RPMI7951 (cell line): Measurements from ENCODE around the gene TTC23L. TPM values are rescaled to one million over a fixed set of nuclear protein-coding genes. Genes with fewer than 3 reads are reported as not detected.
"Not testable (repeated sequence)": the region's sequence is repeated elsewhere in the genome, so short reads cannot be mapped to it uniquely, and the experiment has no call there.

Experiments
- DNase-seq: peaks from one replicate; pipeline ENCODE4 v3.0.0-alpha.2; 2012; ENCODE audit warnings: low read depth
- total RNA-seq: library from RNA; depleted of rRNA; stranded (reverse); fragments of >200 nt; shearing (Covaris generic); gene quantifications from 2 replicates; pipeline ENCODE4 v1.2.3, GENCODE V29; 2014; rRNA removed

The TTC23L gene
- total RNA-seq, result under 0.01 and 0.20 TPM in 2 replicates

GRCh38 chr5:34838785-34839714, at the start of gene TTC23L:
Gene TTC23L, plus strand, starts transcription at chr5:34839164. Its CDS starts 1,508 bp downstream, at chr5:34840672.
- DNase-seq, result peak; percentile 83

GRCh38 chr5:34789639-34790038, 49.3 kb upstream of the TTC23L start:
- DNase-seq, result no peak

- DNase-seq, result no peak
Observed at GRCh38 chr5:34790069-34790468, 48.9 kb upstream of the TTC23L start.

- DNase-seq, result no peak
Observed at GRCh38 chr5:34791761-34792244, 47.2 kb upstream of the TTC23L start.

- no peak for DNase-seq
Observed at GRCh38 chr5:34802834-34803563, 36.0 kb upstream of the TTC23L start.

- DNase-seq, result no peak
Observed at GRCh38 chr5:34803974-34804732, 34.8 kb upstream of the TTC23L start.

GRCh38 chr5:34804913-34805312, 34.1 kb upstream of the TTC23L start:
- DNase-seq, result no peak

- DNase-seq, result no peak
Observed at GRCh38 chr5:34806532-34806931, 32.4 kb upstream of the TTC23L start.

GRCh38 chr5:34811706-34812105, 27.3 kb upstream of the TTC23L start:
- no peak for DNase-seq

GRCh38 chr5:34813509-34813908, 25.5 kb upstream of the TTC23L start:
- no peak for DNase-seq

GRCh38 chr5:34817558-34818351, 21.2 kb upstream of the TTC23L start:
- peak; percentile 8 for DNase-seq

- DNase-seq, result no peak
Observed at GRCh38 chr5:34818717-34819116, 20.2 kb upstream of the TTC23L start.

GRCh38 chr5:34820593-34820992, 18.4 kb upstream of the TTC23L start:
- DNase-seq, result no peak

GRCh38 chr5:34822956-34823715, 15.8 kb upstream of the TTC23L start:
- DNase-seq, result no peak

GRCh38 chr5:34826347-34826746, 12.6 kb upstream of the TTC23L start:
- no peak for DNase-seq

GRCh38 chr5:34827588-34828506, 11.1 kb upstream of the TTC23L start:
- no peak for DNase-seq

GRCh38 chr5:34830827-34831226, 8.1 kb upstream of the TTC23L start:
- DNase-seq, result not testable (repeated sequence)

GRCh38 chr5:34831303-34831702, 7.7 kb upstream of the TTC23L start:
- DNase-seq, result no peak

GRCh38 chr5:34832568-34832967, 6.4 kb upstream of the TTC23L start:
- DNase-seq, result no peak
